GM23338 (cell line): ENCODE results near the gene CIPC.

Experiments
- CREB1 ChIP-seq: fragments of 250-450 bp; sonication (Bioruptor Pico); IDR thresholded peaks from 2 replicates; pipeline ENCODE4 v1.5.0; 2020; ENCODE audit warnings: low read depth, mild to moderate bottlenecking, moderate library complexity
- CTCF ChIP-seq, 2 experiments: fragments of 200-600 bp in 1 of 2; sonication (generic) in 1 of 2; conservative IDR thresholded peaks; 2 replicates each; pipeline versions ENCODE4 v1.5.1 to v1.6.1; 2016 to 2017; ENCODE audit warnings: antibody characterized with exemption in 2 of 2, low read depth in 2 of 2, mild to moderate bottlenecking in 2 of 2, moderate library complexity in 1 of 2
- EZH2 ChIP-seq: fragments of 200-600 bp; sonication (generic); IDR thresholded peaks from one replicate; pipeline ENCODE4 v1.8.0; 2017; ENCODE audit warnings: antibody characterized with exemption, mild to moderate bottlenecking, low read depth; ENCODE audit not compliant: unreplicated experiment
- EZH2phosphoT487 ChIP-seq: fragments of 200-600 bp; sonication (generic); IDR thresholded peaks from one replicate; pipeline ENCODE4 v1.8.1; 2018; ENCODE audit warnings: antibody characterized with exemption; ENCODE audit not compliant: unreplicated experiment
- JUNB ChIP-seq: IDR thresholded peaks from one replicate; pipeline ENCODE4 v1.6.1; 2016; ENCODE audit warnings: antibody characterized with exemption; ENCODE audit not compliant: unreplicated experiment
- POLR2AphosphoS5 ChIP-seq: IDR thresholded peaks from 2 replicates; pipeline ENCODE4 v1.6.1; 2016; ENCODE audit warnings: antibody characterized with exemption, low read depth
- REST ChIP-seq: IDR thresholded peaks from one replicate; pipeline ENCODE4 v1.6.1; 2018; ENCODE audit warnings: antibody characterized with exemption; ENCODE audit not compliant: unreplicated experiment
- STAT1 ChIP-seq: IDR thresholded peaks from one replicate; pipeline ENCODE4 v1.6.1; 2016; ENCODE audit warnings: antibody characterized with exemption; ENCODE audit not compliant: unreplicated experiment
- ZNF114 ChIP-seq: fragments of 250-450 bp; sonication (Bioruptor Pico); IDR thresholded peaks from 2 replicates; pipeline ENCODE4 v1.5.0; 2020; ENCODE audit warnings: mild to moderate bottlenecking, moderate library complexity

- TF ChIP-seq CTCF (conservative IDR thresholded peaks at IDR 0.05; ENCODE audit: low read depth in 2 of 2) (0 out of 4 replicates have a peak, but pooled peaks of 1 of the 2 experiments have one; percentile 7), JUNB (no peak), POLR2AphosphoS5 (no peak), STAT1 (no peak), CREB1 (CRISPR knock-in tag) (no peak), EZH2phosphoT487 (no peak), EZH2 (no peak), REST (no peak), ZNF114 (no peak)
Observed at GRCh38 chr14:77158175-77158881, 60.3 kb downstream of the CIPC start.
